IMR-90 (cell line): ENCODE data around the gene MCF2L2. TPM values are rescaled to one million over a fixed set of nuclear protein-coding genes. Genes with fewer than 3 reads are reported as not detected.

Source experiments
- ATAC-seq: fragments of 200-7000 bp; cut with Tn5 transposase; 2 replicates; pipeline ENCODE4 v1.9.1; 2020; ENCODE audit warnings: low read depth, mild to moderate bottlenecking, moderate library complexity
- BruUV-seq: library from RNA; stranded (reverse); fragments of 400-500 nt; replicated peaks from 2 replicates; lab custom pipeline; 2021; lab: Mats Ljungman, UMichigan
- CTCF ChIA-PET: fragments of 300-600 bp; formaldehyde crosslinking; extraction: SDS; loops from one replicate; lab custom pipeline; 2021; ENCODE audit warnings: antibody characterized with exemption; lab: Yijun Ruan, JAX
- POLR2A ChIA-PET: fragments of 300-600 bp; sonication (Branson Sonifier 250); formaldehyde crosslinking; loops from one replicate; lab custom pipeline; 2022; ENCODE audit warnings: antibody characterized with exemption; ENCODE audit not compliant: unreplicated experiment; lab: Charles Lee
- DNase-seq: peaks from one replicate; pipeline ENCODE4 v3.0.0; 2013
- H2AFZ ChIP-seq: replicated peaks from 2 replicates; pipeline ENCODE3; 2013; ENCODE audit warnings: low read length, mild to moderate bottlenecking; ENCODE audit not compliant: poor library complexity
- H2AK5ac ChIP-seq: 2 replicates; pipeline ENCODE4 v1.6.1; 2013; ENCODE audit warnings: low read depth, low read length, inconsistent platforms
- H2AK9ac ChIP-seq: replicated peaks from 2 replicates; pipeline ENCODE3; 2013; ENCODE audit warnings: mild to moderate bottlenecking, low read depth, low read length, moderate library complexity; ENCODE audit not compliant: poor library complexity
- H2BK120ac ChIP-seq: 2 replicates; pipeline ENCODE4 v1.6.1; 2013; ENCODE audit warnings: low read depth, low read length, inconsistent platforms
- H2BK15ac ChIP-seq: 3 replicates; pipeline ENCODE4 v1.6.1; 2013; ENCODE audit warnings: low read depth, low read length, inconsistent platforms
- H2BK20ac ChIP-seq: 2 replicates; pipeline ENCODE4 v1.6.1; 2013; ENCODE audit warnings: low read depth, mild to moderate bottlenecking, inconsistent platforms, low read length, moderate library complexity
- H2BK5ac ChIP-seq: 2 replicates; pipeline ENCODE4 v1.6.1; 2013; ENCODE audit warnings: mild to moderate bottlenecking, low read depth, low read length, inconsistent platforms; ENCODE audit not compliant: poor library complexity, severe bottlenecking
- H3K14ac ChIP-seq: replicated peaks from 2 replicates; pipeline ENCODE4 v1.6.1; 2013; ENCODE audit warnings: low read depth, low read length, inconsistent platforms
- H3K18ac ChIP-seq: 2 replicates; pipeline ENCODE4 v1.6.1; 2013; ENCODE audit warnings: low read depth, low read length, control low read depth
- H3K23ac ChIP-seq: 2 replicates; pipeline ENCODE4 v1.6.1; 2013; ENCODE audit warnings: low read depth, low read length, inconsistent platforms
- H3K27ac ChIP-seq: 2 replicates; pipeline ENCODE4 v1.5.1; 2013; ENCODE audit warnings: mild to moderate bottlenecking, control low read depth, low read length; ENCODE audit not compliant: insufficient read depth
- H3K27me3 ChIP-seq: 2 replicates; pipeline ENCODE4 v1.6.1; 2013; ENCODE audit warnings: low read length; ENCODE audit not compliant: control insufficient read depth, insufficient read depth
- H3K36me3 ChIP-seq: 2 replicates; pipeline ENCODE4 v1.6.1; 2013; ENCODE audit warnings: low read length, mixed read lengths; ENCODE audit not compliant: control insufficient read depth, insufficient read depth
- H3K4ac ChIP-seq: 2 replicates; pipeline ENCODE4 v1.6.1; 2013; ENCODE audit warnings: low read depth, low read length, inconsistent platforms
- H3K4me1 ChIP-seq: 2 replicates; pipeline ENCODE4 v1.6.1; 2013; ENCODE audit warnings: low read length, mixed read lengths; ENCODE audit not compliant: control insufficient read depth, insufficient read depth
- H3K4me2 ChIP-seq: 2 replicates; pipeline ENCODE4 v1.6.1; 2013; ENCODE audit warnings: low read depth, mild to moderate bottlenecking, control low read depth, low read length, moderate library complexity
- H3K4me3 ChIP-seq: 2 replicates; pipeline ENCODE4 v1.5.1; 2013; ENCODE audit warnings: low read depth, mild to moderate bottlenecking, control low read depth, low read length, moderate library complexity; ENCODE audit not compliant: insufficient read depth
- H3K56ac ChIP-seq: 2 replicates; pipeline ENCODE4 v1.6.1; 2013; ENCODE audit warnings: low read length, inconsistent platforms; ENCODE audit not compliant: insufficient read depth; ENCODE audit errors: extremely low read depth
- H3K79me1 ChIP-seq, 2 experiments: 2 replicates each; pipeline ENCODE4 v1.6.1; 2013; ENCODE audit warnings: low read length in 2 of 2, inconsistent platforms in 1 of 2, low read depth in 1 of 2
- H3K9ac ChIP-seq: 2 replicates; pipeline ENCODE4 v1.6.1; 2013; ENCODE audit warnings: low read depth, low read length, control low read depth
- H3K9me1 ChIP-seq: 2 replicates; pipeline ENCODE4 v1.6.1; 2013; ENCODE audit warnings: low read length, inconsistent platforms; ENCODE audit not compliant: insufficient read depth
- H3K9me3 ChIP-seq: 2 replicates; pipeline ENCODE4 v1.6.1; 2013; ENCODE audit warnings: low read length; ENCODE audit not compliant: control insufficient read depth, insufficient read depth
- H4K20me1 ChIP-seq: 2 replicates; pipeline ENCODE4 v1.6.1; 2013; ENCODE audit warnings: low read length, inconsistent platforms; ENCODE audit not compliant: insufficient read depth
- H4K5ac ChIP-seq: 2 replicates; pipeline ENCODE4 v1.6.1; 2013; ENCODE audit warnings: mild to moderate bottlenecking, low read depth, low read length, control low read depth
- H4K8ac ChIP-seq, 2 experiments: 2 replicates each; pipeline ENCODE4 v1.6.1; 2013; ENCODE audit warnings: low read depth in 2 of 2, low read length in 2 of 2, control low read depth in 1 of 2, inconsistent platforms in 1 of 2
- H4K91ac ChIP-seq: 2 replicates; pipeline ENCODE4 v1.6.1; 2013; ENCODE audit warnings: low read depth, low read length, inconsistent platforms; ENCODE audit not compliant: insufficient read depth
- BHLHE40 ChIP-seq: fragments of 150-350 bp; IDR thresholded peaks from 2 replicates; pipeline ENCODE4 v1.6.1; 2016; ENCODE audit warnings: mild to moderate bottlenecking, low read depth, low read length
- CHD1 ChIP-seq: IDR thresholded peaks from 2 replicates; pipeline ENCODE4 v1.6.1; 2012; ENCODE audit warnings: low read depth, low read length, improper control_type of control experiment
- FOS ChIP-seq: fragments of 150-350 bp; IDR thresholded peaks from 2 replicates; pipeline ENCODE4 v1.6.1; 2016; ENCODE audit warnings: low read depth, low read length
- MXI1 ChIP-seq: IDR thresholded peaks from 2 replicates; pipeline ENCODE4 v1.6.1; 2012; ENCODE audit warnings: low read depth, mild to moderate bottlenecking, low read length, moderate library complexity, borderline replicate concordance
- NFE2L2 ChIP-seq: fragments of 150-350 bp; IDR thresholded peaks from 2 replicates; pipeline ENCODE4 v1.6.1; 2016; ENCODE audit warnings: low read depth, mild to moderate bottlenecking, low read length
- POLR2A ChIP-seq: IDR thresholded peaks from 2 replicates; pipeline ENCODE4 v1.6.1; 2012; ENCODE audit warnings: mild to moderate bottlenecking, low read depth, low read length
- RFX5 ChIP-seq: IDR thresholded peaks from 2 replicates; pipeline ENCODE4 v1.8.0; 2012; ENCODE audit warnings: low read depth, mild to moderate bottlenecking, low read length, moderate library complexity
- WGBS, 2 experiments: methylation state at CpG; one replicate each; pipeline versions ENCODE4 v1.1.5 to v1.1.7; 2013; ENCODE audit warnings: missing lambda C conversion rate in 2 of 2; ENCODE audit not compliant: insufficient read length in 1 of 2; ENCODE audit errors: extremely low coverage in 2 of 2; 5-methylcytosine and 5-hydroxymethylcytosine counted together
- dilution Hi-C: fragments of 300-500 bp; cut with HindIII; formaldehyde crosslinking; loops from one replicate; pipeline ENCODE4 v1.14.3; 2018; ENCODE audit warnings: low sequenced_read_pairs; ENCODE audit not compliant: unreplicated experiment
- in situ Hi-C: fragments of 300-500 bp; cut with MboI; formaldehyde crosslinking; loops from 3 replicates; pipeline ENCODE4 v1.14.3; 2019; ENCODE audit warnings: low sequenced_read_pairs, inconsistent platforms, mixed read lengths
- intact Hi-C: fragments of 100-400 bp; cut with micrococcal nuclease; formaldehyde crosslinking; loops from 2 replicates; pipeline ENCODE4 v1.10.0; 2022
- polyA plus RNA-seq, 3 experiments: library from polyadenylated mRNA; depleted of rRNA; stranded (reverse); fragments of >200 nt; gene quantifications; 2 replicates each; pipeline ENCODE4 v1.2.3, GENCODE V29; 2012; ENCODE audit warnings: low replicate concordance in 1 of 3
- total RNA-seq: library from RNA; depleted of rRNA; stranded (reverse); fragments of >200 nt; gene quantifications from 2 replicates; pipeline ENCODE4 v1.2.3, GENCODE V29; 2012

The MCF2L2 gene
- total and polyA plus RNA-seq, 2 of the 4 experiments (the other 2 are of a cell fraction) = under 0.01 TPM; not detected in 1

GRCh38 chr3:183318877-183319276 is 109.5 kb downstream of the MCF2L2 start:
- H2BK5ac ChIP-seq = no peak overlapping the region
- H3K27me3 ChIP-seq = no peaks in the 10 kb centered on the region; the same call in 1 of the 2 replicates
- CTCF ChIA-PET = no interaction called here
- no peak for ATAC-seq
- dilution Hi-C loops (no loop called here), in situ Hi-C loops (no loop called here), intact Hi-C loops (no loop called here)
- H2BK15ac ChIP-seq = no peak overlapping the region
- H3K9me1 ChIP-seq = peaks cover 6% of the 10 kb centered on the region
- WGBS, 2 experiments = no CpG with 5 or more reads among the region's 5 CpGs
- no peaks in the 10 kb centered on the region for H3K36me3 ChIP-seq
- no peak overlapping the region for H2AFZ ChIP-seq
- no peak overlapping the region for H3K18ac ChIP-seq
- no peak overlapping the region for H2AK9ac ChIP-seq
- peaks cover 3% of the 10 kb centered on the region; the same call in 1 of the 2 replicates for H3K4me1 ChIP-seq
- H3K79me1 ChIP-seq = no peaks in the 10 kb centered on the region
- H3K9me3 ChIP-seq = no peaks in the 10 kb centered on the region
- no peak overlapping the region for H3K4me2 ChIP-seq
- no peak overlapping the region for H4K91ac ChIP-seq
- no peaks in the 10 kb centered on the region; the same call in 1 of the 2 replicates for H4K20me1 ChIP-seq
- H2BK120ac ChIP-seq = no peak overlapping the region
- BruUV-seq = no TSS peak
- DNase-seq = no peak
- H3K27ac ChIP-seq = no peak overlapping the region
- H2BK20ac ChIP-seq = no peak overlapping the region
- H3K4me3 ChIP-seq = no peak overlapping the region
- TF ChIP-seq NFE2L2 (no peak), RFX5 (no peak), POLR2A (no peak), BHLHE40 (no peak), FOS (no peak), CHD1 (no peak), MXI1 (no peak)
- H3K23ac ChIP-seq = no peak overlapping the region
- H3K14ac ChIP-seq = no peak overlapping the region
- H3K9ac ChIP-seq = no peak overlapping the region
- no peak overlapping the region for H4K5ac ChIP-seq
- no peak overlapping the region for H3K4ac ChIP-seq
- H2AK5ac ChIP-seq = no peak overlapping the region
- no peak overlapping the region for H3K56ac ChIP-seq
- H4K8ac ChIP-seq = no peak overlapping the region
- POLR2A ChIA-PET = no interaction called here
